ENCODE results near the gene HEPN1.

Gene HEPN1

GRCh38 chr11:124918950-124919349, at the start of gene HEPN1:
Gene HEPN1 (plus strand): TSS chr11:124919250.
- no peak for DNase-seq

GRCh38 chr11:124869331-124869730, 49.7 kb upstream of the HEPN1 start:
- DNase-seq: no peak

- no peak for DNase-seq
Measured at GRCh38 chr11:124869856-124870387, 49.1 kb upstream of the HEPN1 start.

- DNase-seq: no peak
Measured at GRCh38 chr11:124870430-124870829, 48.6 kb upstream of the HEPN1 start.

- no peak for DNase-seq
Measured at GRCh38 chr11:124872280-124872679, 46.8 kb upstream of the HEPN1 start.

GRCh38 chr11:124872741-124873140, 46.3 kb upstream of the HEPN1 start:
- DNase-seq: no peak

GRCh38 chr11:124873951-124874350, 45.1 kb upstream of the HEPN1 start:
- DNase-seq: no peak

GRCh38 chr11:124874571-124875255, 44.3 kb upstream of the HEPN1 start:
- no peak for DNase-seq

GRCh38 chr11:124875401-124875800, 43.6 kb upstream of the HEPN1 start:
- no peak for DNase-seq

GRCh38 chr11:124875943-124876817, 42.9 kb upstream of the HEPN1 start:
- DNase-seq: no peak

GRCh38 chr11:124876818-124877630, 42.0 kb upstream of the HEPN1 start:
- DNase-seq: no peak

GRCh38 chr11:124877631-124877909, 41.5 kb upstream of the HEPN1 start:
- no peak for DNase-seq

- DNase-seq: no peak
Measured at GRCh38 chr11:124877910-124878758, 40.9 kb upstream of the HEPN1 start.

GRCh38 chr11:124878759-124879492, 40.1 kb upstream of the HEPN1 start:
- no peak for DNase-seq

GRCh38 chr11:124879493-124880289, 39.4 kb upstream of the HEPN1 start:
- no peak for DNase-seq

GRCh38 chr11:124880290-124880611, 38.8 kb upstream of the HEPN1 start:
- no peak for DNase-seq

GRCh38 chr11:124880958-124881357, 38.1 kb upstream of the HEPN1 start:
- no peak for DNase-seq

GRCh38 chr11:124882339-124883071, 36.5 kb upstream of the HEPN1 start:
- no peak for DNase-seq

GRCh38 chr11:124884340-124884739, 34.7 kb upstream of the HEPN1 start:
- DNase-seq: no peak

- no peak for DNase-seq
Measured at GRCh38 chr11:124884869-124885479, 34.1 kb upstream of the HEPN1 start.
